ENCODE data around the gene SLC25A22.

DNA sequence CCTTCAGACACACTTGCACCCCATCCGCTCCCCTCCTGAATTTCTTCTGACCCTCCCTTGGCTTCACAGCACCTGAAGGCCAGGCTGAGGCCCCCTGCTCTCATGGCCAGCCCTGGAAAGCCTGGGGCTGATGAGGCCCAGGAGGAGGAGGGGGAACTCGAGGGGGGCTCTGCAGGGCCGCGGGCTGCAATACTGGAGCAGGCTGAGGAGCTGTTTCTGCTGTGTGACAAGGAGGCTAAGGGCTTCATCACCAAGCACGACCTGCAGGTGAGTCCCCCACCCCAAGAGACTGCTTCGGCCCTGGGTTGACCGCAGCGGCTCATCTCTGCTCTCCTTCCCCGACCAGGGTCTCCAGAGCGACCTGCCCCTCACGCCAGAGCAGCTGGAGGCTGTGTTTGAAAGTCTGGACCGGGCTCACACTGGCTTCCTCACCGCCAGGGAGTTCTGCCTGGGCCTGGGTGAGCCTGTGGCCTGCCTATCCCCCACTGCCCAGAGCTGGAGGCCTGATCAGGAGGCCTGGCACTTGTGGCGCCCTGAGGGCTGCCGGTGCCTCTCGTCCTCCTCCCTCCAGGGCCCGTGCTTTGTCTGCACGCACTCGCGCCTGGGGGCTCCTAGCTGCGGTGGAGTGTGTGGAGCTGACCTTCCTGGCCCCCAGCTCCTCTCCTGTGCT, 30.6 kb upstream of the SLC25A22 start:
- no peak for TF ChIP-seq CTCF (IDR thresholded peaks at IDR 0.05)
- TF ChIP-seq POLR2A (IDR thresholded peaks at IDR 0.05): no peak
